Stimulated activated CD8-positive, alpha-beta memory T cell treated with anti-CD3 and anti-CD28 coated beads, Interleukin-2, amount 100 ng/mL, for 1 hour (primary cell): ENCODE measurements around the gene NENF.

Experiments used
- DNase-seq, 2 donors: peaks; one replicate each; pipeline ENCODE4 v3.0.0-alpha.2; 2020; ENCODE audit warnings: low read depth in 2 of 2

NENF gene

GRCh38 chr1:212431644-212432043 lies 1.1 kb upstream of the NENF start:
- DNase-seq = no peak

GRCh38 chr1:212432272-212432660 lies 454 bp upstream of the NENF start:
- no peak for DNase-seq

GRCh38 chr1:212433577-212434462 lies 1.1 kb downstream of the NENF start:
- no peak for DNase-seq

GRCh38 chr1:212434992-212435391 lies 2.3 kb downstream of the NENF start:
- no peak for DNase-seq

GRCh38 chr1:212437179-212437798 lies 4.6 kb downstream of the NENF start:
- DNase-seq = no peak

- no peak for DNase-seq
These were observed 6.1 kb downstream of the NENF start for GRCh38 chr1:212438831-212439237.

- no peak for DNase-seq
These were observed 7.7 kb downstream of the NENF start for GRCh38 chr1:212440419-212440818.

GRCh38 chr1:212442408-212442807 lies 9.7 kb downstream of the NENF start:
- DNase-seq = no peak

- no peak for DNase-seq
These were observed 13.6 kb downstream of the NENF start for GRCh38 chr1:212446333-212446732.

- no peak for DNase-seq
These were observed 14.8 kb downstream of the NENF start for GRCh38 chr1:212447478-212447877.

GRCh38 chr1:212450331-212450881 lies 17.7 kb downstream of the NENF start:
- no peak for DNase-seq

- DNase-seq = no peak
These were observed 18.9 kb downstream of the NENF start for GRCh38 chr1:212451416-212452322.

- DNase-seq = no peak
These were observed 19.8 kb downstream of the NENF start for GRCh38 chr1:212452323-212453155.

- DNase-seq = no peak
These were observed 20.6 kb downstream of the NENF start for GRCh38 chr1:212453156-212453857.

- DNase-seq = no peak
These were observed 22.0 kb downstream of the NENF start for GRCh38 chr1:212454741-212455140.

- no peak for DNase-seq
These were observed 22.7 kb downstream of the NENF start for GRCh38 chr1:212455401-212455800.

- peak; percentile 70 to 72 for DNase-seq
These were observed 23.2 kb downstream of the NENF start for GRCh38 chr1:212455803-212456528.

- DNase-seq = peak; percentile 8 to 26
These were observed 25.1 kb downstream of the NENF start for GRCh38 chr1:212457740-212458338.

- DNase-seq = no peak
These were observed 26.1 kb downstream of the NENF start for GRCh38 chr1:212458817-212459216.
